NCI-H1436 treated with DMSO at 0.1 percent for 48 hours (cell line): ENCODE data around the gene ANAPC13.

Source experiments
- DNase-seq: peaks from one replicate; lab custom pipeline; 2025; lab: John Stamatoyannopoulos, UW

ANAPC13 gene

DNA sequence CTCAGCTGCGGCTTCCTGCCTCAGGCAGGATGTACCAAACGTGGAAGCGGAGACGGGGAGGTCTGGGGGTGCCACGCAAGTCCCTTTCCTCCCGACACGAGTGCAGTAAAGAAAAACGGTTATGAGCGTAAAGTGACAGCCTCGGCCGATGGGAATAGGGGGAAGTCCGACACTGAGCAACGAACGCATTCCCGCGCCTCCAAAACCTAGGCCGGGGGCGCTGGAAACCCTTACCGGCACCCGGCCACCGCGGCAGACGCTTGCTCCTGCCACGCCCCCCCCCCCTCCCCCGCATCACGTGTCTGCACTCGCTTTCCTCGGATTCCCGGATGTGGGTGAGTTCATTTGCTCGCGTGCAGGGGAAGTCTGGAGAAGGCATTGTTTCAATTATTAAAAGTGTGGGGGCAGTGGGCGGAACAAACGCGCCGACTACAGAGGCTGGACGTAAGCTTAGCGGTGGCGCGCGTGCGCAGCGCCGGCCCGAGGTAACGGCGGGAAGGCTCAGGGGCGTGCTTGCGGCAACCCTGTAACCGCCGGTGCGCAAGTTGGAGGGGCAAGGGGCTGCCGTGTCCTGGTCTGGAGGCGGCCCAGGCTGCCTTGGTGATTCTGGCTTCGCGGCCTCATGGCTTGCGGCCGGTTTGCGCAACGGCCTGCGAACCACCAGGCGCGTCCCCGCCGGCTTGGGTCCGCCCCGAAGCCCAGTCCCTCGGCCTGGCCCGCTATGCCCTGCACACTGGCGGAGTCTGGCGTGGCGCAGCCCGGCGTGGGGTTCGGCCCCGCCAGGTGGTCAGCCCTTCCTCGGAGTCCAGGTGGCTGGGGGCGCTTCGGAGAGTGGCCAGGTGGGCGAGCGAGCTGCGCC lies at the start of gene ANAPC13, which contains the start of gene CEP63:
ANAPC13 (minus strand) TSS at position 268 of the 859 bp plus-strand sequence. CDS start 3,081 bp downstream, outside the sequence.
CEP63 (plus strand) TSS at position 340 of the 859 bp plus-strand sequence. CDS start 9,264 bp downstream, outside the sequence.
- DNase-seq, result peak; percentile 97

DNA sequence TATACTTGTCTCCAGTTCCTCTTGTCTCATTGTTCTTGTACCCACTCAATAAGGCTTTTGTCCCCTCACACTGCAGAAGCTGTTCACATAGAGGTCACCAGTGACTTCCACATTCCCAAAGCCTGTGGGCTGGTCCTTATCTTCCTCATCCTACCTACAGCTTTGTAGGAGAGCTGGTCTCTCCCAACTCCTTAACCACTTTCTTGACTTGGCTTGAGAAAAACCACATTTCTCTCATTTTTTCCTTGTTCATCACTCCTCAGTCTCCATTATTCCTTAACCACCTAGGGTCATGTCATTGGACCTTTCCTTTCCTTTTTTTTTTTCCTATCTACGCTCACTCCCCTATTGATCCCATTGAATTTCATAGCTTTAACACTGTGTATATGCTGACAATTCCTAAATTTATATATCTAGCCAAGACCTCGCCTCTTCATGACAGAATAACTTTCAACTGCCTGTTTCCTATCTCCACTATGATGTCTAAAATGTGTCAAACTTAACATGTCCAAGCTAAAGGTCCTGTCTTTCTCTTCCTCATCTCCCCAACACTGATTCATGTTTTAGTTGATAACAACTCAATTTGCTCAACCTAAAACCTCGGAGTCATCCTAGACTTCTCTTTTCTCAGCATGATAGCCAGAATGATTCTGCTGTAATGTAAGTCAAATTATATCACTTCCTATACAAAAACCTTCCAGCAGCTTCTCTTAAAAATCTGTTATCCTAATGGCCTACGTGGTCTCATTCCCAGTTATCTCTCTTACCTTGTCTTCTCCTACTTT lies 49.6 kb upstream of the ANAPC13 start:
- no peak for DNase-seq

DNA sequence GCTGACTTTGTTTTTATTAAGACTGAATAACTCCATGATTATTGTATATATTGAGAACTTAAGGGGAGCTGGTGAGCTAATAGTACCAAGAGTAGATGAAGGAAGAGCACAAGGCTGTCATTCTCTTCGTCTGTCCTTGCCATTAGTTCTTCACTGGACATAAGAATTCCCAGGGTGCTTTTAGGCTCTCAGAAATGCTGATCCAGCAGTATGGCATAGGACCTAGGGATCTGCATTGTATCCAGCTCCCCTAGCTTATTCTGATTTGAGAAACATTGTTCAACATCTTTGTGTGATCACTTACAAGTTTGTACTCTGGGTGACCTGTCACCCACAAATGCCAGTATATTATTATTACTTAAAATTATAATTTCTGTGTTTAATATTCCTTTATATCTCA lies 47.7 kb upstream of the ANAPC13 start:
- no peak for DNase-seq

- DNase-seq, result no peak
Measured at GRCh38 chr3:134527538-134528186, 41.9 kb upstream of the ANAPC13 start.

- DNase-seq, result no peak
Measured at GRCh38 chr3:134527037-134527436, 41.3 kb upstream of the ANAPC13 start.

DNA sequence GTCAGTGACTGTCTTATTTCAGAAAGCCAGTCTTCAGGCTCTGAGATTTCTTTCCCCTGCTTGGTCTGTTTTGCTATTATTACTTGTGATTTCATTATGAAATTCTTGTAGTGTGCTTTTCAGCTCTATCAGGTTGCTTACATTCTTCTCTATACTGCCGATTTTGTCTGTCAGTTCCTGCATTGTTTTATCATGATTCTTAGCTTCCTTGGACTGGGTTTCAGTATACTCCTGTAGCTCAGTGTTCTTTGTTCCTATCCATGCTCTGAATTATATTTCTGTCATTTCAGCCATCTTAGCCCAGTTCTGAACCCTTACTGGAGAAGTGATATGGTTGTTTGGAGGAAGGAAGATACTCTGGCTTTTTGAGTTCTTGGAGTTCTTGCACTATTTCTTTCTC lies 40.5 kb upstream of the ANAPC13 start:
- DNase-seq, result no peak

DNA sequence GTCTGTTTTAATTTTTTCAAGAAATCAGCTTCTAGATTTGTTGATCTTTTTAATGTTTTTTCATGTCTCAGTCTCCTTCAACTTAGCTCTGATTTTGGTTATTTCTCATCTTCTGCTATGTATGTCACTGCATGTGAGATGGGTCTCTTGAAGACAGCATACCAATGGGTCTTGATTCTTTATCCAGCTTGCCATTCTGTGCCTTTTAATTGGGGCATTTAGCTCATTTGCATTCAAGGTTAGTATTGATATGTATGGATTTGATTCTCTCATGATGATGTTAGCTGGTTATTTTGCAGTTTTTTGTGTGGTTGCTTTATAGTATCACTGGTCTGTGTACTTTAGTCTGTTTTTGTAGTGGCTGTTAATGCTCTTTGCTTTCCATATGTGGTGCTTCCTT lies 39.5 kb upstream of the ANAPC13 start:
- DNase-seq, result no peak

GRCh38 chr3:134522541-134522940 lies 36.8 kb upstream of the ANAPC13 start:
- DNase-seq, result no peak

- DNase-seq, result no peak
Measured at GRCh38 chr3:134517791-134518190, 32.0 kb upstream of the ANAPC13 start.

DNA sequence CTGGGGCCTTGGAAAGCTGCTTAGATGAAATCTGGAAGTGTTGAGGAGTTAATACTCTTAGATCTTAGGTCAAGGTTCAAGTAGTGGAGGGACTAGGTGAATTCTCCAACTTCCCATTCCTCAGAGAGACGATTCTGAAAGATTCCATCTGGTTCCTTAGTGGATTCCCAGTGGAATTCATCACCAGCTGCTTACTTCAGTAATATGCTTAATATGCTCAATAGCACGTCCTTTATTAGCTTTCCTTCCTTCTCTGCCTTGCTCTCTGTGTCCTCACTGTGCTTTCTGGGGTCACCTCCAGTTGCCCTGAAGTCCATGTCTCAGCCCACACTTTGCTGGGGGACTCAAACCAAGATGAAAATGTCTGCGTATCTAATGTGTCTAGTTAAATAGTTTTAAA lies 31.1 kb upstream of the ANAPC13 start:
- no peak for DNase-seq

DNA sequence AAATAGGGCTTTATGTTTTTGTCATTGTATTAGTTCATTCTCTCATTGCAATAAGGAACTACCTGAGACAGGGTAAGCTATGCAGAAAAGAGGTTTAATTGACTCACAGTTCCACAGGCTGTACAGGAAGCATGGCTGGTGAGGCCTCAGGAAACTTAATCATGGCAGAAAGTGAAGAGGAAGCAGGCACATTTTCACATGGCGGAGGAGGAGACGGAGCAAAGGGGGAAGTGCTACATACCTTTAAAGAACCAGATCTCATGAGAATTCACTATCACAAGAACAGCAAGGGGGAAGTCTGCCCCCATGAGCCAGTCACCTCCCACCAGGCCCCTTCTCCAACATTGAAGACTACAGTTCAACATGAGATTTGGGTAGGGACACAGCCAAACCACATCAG lies 25.7 kb upstream of the ANAPC13 start:
- no peak for DNase-seq

DNA sequence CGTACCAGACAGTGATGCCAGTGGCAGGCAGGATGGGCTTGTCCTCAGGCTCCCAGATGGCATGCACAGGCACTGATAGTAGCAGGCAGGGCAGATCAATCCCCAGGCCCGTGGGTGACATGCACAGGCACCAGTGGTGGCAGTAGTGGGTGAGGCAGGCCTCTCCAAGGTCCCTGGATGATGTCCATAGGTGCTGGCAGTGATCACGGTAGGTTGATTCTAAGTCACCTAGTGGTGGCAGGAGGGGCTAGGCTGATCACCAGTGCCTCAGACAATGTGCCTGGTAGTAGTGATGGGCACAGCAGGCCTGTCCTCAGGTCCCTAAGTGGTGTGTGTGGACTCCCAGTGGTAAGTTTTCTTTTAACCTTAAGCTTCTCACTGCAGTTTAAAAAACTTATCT lies 19.7 kb upstream of the ANAPC13 start:
- no peak for DNase-seq

GRCh38 chr3:134504132-134504531 lies 18.3 kb upstream of the ANAPC13 start:
- DNase-seq, result no peak

DNA sequence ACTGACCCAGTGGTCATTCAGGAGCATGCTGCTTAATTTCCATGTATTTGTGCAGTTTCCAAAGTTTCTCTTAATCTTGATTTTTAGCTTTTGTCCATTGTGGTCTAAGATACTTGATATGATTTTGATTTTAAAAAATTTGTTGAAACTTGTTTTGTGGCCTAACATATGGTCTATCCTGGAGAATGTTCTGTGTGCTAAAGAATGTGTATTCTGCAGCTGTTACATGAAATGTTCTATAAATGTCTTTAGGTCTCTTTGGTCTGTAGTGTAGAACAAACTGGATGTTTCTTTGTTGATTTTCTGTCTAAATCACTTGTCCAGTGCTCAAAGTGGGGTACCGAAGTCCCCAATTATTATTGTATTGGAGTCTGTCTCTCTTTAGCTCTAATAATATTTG lies 17.5 kb upstream of the ANAPC13 start:
- DNase-seq, result no peak

DNA sequence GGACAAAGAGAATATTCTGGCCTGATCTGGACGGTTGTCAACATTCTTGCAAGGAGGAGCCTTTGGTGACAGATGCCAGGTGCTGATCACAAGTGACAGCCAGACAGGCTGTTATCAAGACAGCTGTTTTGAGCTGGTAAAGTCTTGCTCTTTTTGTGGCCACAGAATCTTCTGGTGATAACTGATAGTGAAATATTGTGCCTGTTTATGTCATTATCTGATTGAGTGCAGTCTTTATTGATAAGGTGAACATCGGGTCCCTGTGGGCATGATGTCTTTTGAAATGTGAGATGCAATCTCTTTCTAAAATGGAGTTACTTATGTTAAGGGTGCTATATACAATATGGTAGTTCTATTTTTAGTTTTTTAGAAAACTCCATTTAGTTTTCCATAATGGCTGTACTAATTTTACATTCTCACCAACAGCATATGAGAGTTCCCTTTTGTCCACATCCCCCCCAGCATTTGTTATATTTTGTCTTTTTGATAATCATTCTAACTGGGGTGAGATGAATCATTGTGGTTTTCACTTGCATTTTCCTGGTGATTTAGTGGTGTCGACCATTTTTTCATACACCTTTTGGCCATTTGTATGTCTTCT lies 10.8 kb upstream of the ANAPC13 start:
- no peak for DNase-seq

GRCh38 chr3:134495980-134496379 lies 10.2 kb upstream of the ANAPC13 start:
- no peak for DNase-seq

GRCh38 chr3:134494495-134494894 lies 8.7 kb upstream of the ANAPC13 start:
- DNase-seq, result no peak

- no peak for DNase-seq
Measured at GRCh38 chr3:134487406-134487805, 1.6 kb upstream of the ANAPC13 start.

DNA sequence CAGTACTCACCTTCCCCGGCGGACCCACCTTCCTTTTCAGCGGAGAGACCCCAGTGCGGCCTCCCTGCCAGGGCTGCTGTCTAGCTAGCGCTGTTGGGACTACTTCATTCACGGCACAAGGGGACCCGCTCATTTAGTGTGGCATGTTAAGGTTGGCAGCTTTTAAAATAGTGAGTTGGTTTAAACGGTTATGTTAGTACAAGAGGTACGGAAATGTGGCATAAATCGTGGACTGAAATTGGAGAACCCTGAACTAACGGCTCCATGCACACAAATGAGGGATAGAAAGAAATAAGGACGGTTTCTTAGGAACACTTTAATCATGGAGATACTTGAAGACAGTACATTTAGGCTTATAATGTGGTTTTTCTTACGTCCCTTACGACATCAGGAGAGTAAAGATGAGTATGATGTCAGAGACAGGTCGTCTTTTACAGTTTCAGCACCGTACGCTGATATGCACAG lies 824 bp upstream of the ANAPC13 start:
- no peak for DNase-seq

- DNase-seq, result no peak
Measured at GRCh38 chr3:134485075-134485717, 589 bp downstream of the ANAPC13 start.

- no peak for DNase-seq
Measured at GRCh38 chr3:134483195-134483900, 2.4 kb downstream of the ANAPC13 start.
